GM12878 (cell line): Measurements from ENCODE around the gene SPDYC. TPM values are rescaled to one million over a fixed set of nuclear protein-coding genes. Genes with fewer than 3 reads are reported as not detected.

Experiments used
- CBFB ChIP-seq: IDR thresholded peaks from 2 replicates; pipeline ENCODE4 v1.6.1; 2016; ENCODE audit warnings: antibody characterized with exemption, low read depth
- EP300 ChIP-seq, 2 experiments: fragments of 150-350 bp in 1 of 2; IDR thresholded peaks; 2 replicates each; pipeline ENCODE4 v1.6.1; 2011 to 2012; ENCODE audit warnings: low read depth in 2 of 2, low read length in 2 of 2, borderline replicate concordance in 1 of 2, improper control_type of control experiment in 1 of 2, inconsistent platforms in 1 of 2; ENCODE audit not compliant: control insufficient read depth in 1 of 2
- KLF5 ChIP-seq: fragments of 450-650 bp; IDR thresholded peaks from 2 replicates; pipeline ENCODE4 v1.6.1; 2014; ENCODE audit warnings: mild to moderate bottlenecking; ENCODE audit not compliant: partially characterized antibody
- MYC ChIP-seq: IDR thresholded peaks from 2 replicates; pipeline ENCODE4 v1.6.1; 2011; ENCODE audit warnings: mild to moderate bottlenecking, low read length, moderate library complexity, inconsistent platforms; ENCODE audit not compliant: insufficient read depth, insufficient replicate concordance, insufficient read length, severe bottlenecking
- NFIC ChIP-seq: IDR thresholded peaks from 2 replicates; pipeline ENCODE4 v1.6.1; 2012; ENCODE audit warnings: low read depth, mild to moderate bottlenecking, inconsistent platforms, low read length, moderate library complexity
- POU2F2 ChIP-seq: IDR thresholded peaks from 3 replicates; pipeline ENCODE4 v1.6.1; 2011; ENCODE audit warnings: low read depth, mild to moderate bottlenecking, low read length, borderline replicate concordance
- RCOR1 ChIP-seq: conservative IDR thresholded peaks from 2 replicates; pipeline ENCODE4 v1.6.1; 2012; ENCODE audit warnings: low read depth, low read length, improper control_type of control experiment
- SMC3 ChIP-seq: IDR thresholded peaks from 2 replicates; pipeline ENCODE4 v1.6.1; 2011; ENCODE audit warnings: low read length, improper control_type of control experiment, borderline replicate concordance
- SUZ12 ChIP-seq: fragments of 200-600 bp; sonication (generic); IDR thresholded peaks from one replicate; pipeline ENCODE4 v1.6.1; 2018; ENCODE audit warnings: antibody characterized with exemption, mild to moderate bottlenecking; ENCODE audit not compliant: unreplicated experiment
- TCF7 ChIP-seq: IDR thresholded peaks from 2 replicates; pipeline ENCODE4 v1.6.1; 2014; ENCODE audit warnings: antibody characterized with exemption, borderline replicate concordance
- ZNF384 ChIP-seq: IDR thresholded peaks from 2 replicates; pipeline ENCODE4 v1.6.1; 2012; ENCODE audit warnings: low read depth, mild to moderate bottlenecking, low read length, improper control_type of control experiment, borderline replicate concordance
- polyA plus RNA-seq, 11 experiments: library from polyadenylated mRNA; depleted of rRNA in 4 of 11; unstranded in 6 of 11; stranded (reverse) in 5 of 11; fragments of >200 nt; fragmentation: Nextera tagmentation in 4 of 11; fragmentation: Illumina TruSeq in 1 of 11; extraction: Ambion mirVana in 4 of 11; extraction: Trizol in 1 of 11; gene quantifications; 1 replicate in 1 of 11; 2 replicates in 10 of 11; pipeline versions ENCODE4 v1.2.1 to v1.2.3, GENCODE V29; 2011 to 2016; ENCODE audit warnings: inconsistent platforms in 2 of 11, missing spikeins in 2 of 11, low read depth in 1 of 11
- total RNA-seq, 4 experiments: library from RNA; depleted of rRNA in 3 of 4; stranded (reverse); fragments of >200 nt in 3 of 4; fragmentation: Illumina TruSeq in 1 of 4; extraction: Trizol in 1 of 4; gene quantifications; 2 replicates each; pipeline versions ENCODE4 v1.2.1 to v1.2.3, GENCODE V29; 2013 to 2021
- TF ChIP-seq, protein P1 (sequence below): fragments of 450-650 bp; IDR thresholded peaks from 2 replicates; pipeline ENCODE4 v1.6.1; 2017; ENCODE audit warnings: low read depth, mild to moderate bottlenecking, moderate library complexity

The SPDYC gene
- total and polyA plus RNA-seq, 10 of the 15 experiments (the other 5 are each of a cell fraction or from before 2014, with no cell fraction given), result not detected

DNA sequence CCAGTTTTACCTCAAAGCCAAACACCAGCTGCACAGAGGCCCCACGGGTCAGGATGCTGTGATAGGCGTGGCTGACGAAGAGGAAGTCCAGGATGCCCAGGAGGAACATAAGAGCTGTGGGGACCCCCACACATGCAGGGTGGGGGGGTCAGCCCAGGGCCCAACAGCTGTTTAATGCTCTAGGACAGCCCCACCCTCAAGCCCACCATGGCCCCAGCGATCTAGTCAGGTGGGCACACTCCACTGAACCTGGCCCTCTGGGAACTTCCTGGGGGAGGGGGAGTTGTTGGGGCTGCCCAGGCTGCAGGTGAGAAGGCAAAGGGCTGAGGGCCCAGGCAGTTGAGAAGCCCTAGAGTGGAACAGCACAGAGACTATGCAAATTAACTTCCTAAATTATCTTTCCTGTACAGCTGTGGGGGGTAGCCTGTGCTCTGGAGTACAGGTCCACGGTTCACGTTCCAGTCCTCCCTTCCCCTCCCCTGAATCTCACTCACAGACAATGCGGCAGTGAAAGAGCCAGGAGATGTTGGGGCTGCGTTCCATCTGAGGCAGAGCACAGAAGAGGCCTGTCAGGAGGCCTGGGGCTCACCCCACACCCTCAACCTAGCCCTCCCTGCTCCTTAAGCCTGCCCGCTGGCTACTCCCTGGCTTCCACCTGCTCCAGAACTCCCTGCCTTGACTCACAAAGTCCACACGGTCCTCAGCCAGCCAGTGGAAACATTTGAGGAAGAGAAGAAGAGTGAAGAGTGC lies 37.6 kb upstream of the SPDYC start (continued):
- TF ChIP-seq EP300 (IDR thresholded peaks at IDR 0.05; ENCODE audit: borderline replicate concordance in 1 of 2, control insufficient read depth in 1 of 2, low read depth in 2 of 2, low read length in 2 of 2), result 0 out of 4 replicates have a peak, but pooled peaks of 1 of the 2 experiments have one; percentile 36
- no peak for TF ChIP-seq MYC
- no peak for TF ChIP-seq SUZ12
- no peak for TF ChIP-seq RCOR1
- no peak for TF ChIP-seq CBFB
- no peak for TF ChIP-seq TCF7
- TF ChIP-seq, protein P1, sequence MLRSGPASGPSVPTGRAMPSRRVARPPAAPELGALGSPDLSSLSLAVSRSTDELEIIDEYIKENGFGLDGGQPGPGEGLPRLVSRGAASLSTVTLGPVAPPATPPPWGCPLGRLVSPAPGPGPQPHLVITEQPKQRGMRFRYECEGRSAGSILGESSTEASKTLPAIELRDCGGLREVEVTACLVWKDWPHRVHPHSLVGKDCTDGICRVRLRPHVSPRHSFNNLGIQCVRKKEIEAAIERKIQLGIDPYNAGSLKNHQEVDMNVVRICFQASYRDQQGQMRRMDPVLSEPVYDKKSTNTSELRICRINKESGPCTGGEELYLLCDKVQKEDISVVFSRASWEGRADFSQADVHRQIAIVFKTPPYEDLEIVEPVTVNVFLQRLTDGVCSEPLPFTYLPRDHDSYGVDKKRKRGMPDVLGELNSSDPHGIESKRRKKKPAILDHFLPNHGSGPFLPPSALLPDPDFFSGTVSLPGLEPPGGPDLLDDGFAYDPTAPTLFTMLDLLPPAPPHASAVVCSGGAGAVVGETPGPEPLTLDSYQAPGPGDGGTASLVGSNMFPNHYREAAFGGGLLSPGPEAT, result no peak
- no peak for TF ChIP-seq NFIC
- no peak for TF ChIP-seq SMC3
- TF ChIP-seq ZNF384, result no peak
- no peak for TF ChIP-seq KLF5
- TF ChIP-seq POU2F2, result peak; percentile 89
